CD14-positive monocyte (primary cell): ENCODE measurements around the gene CD69. TPM values are rescaled to one million over a fixed set of nuclear protein-coding genes. Genes with fewer than 3 reads are reported as not detected.

Source experiments
- DNase-seq, 3 donors: peaks; one replicate each; pipeline ENCODE4 v3.0.0-alpha.2; 2011 to 2022
- H2AFZ ChIP-seq: 2 replicates; pipeline ENCODE4 v1.6.0; 2012; ENCODE audit warnings: mild to moderate bottlenecking, low read depth, low read length, inconsistent platforms; ENCODE audit not compliant: insufficient read depth, poor library complexity, severe bottlenecking
- H3K27ac ChIP-seq, 2 donors: 1 replicate in 1 of 2; 2 replicates in 1 of 2; pipeline ENCODE4 v1.5.1; 2012 to 2013; ENCODE audit warnings: low read length in 2 of 2, control low read depth in 1 of 2, inconsistent platforms in 1 of 2, low read depth in 1 of 2, mild to moderate bottlenecking in 1 of 2
- H3K27me3 ChIP-seq, 2 donors: one replicate each; pipeline versions ENCODE4 v1.6.0 to v1.6.1; 2011 to 2013; ENCODE audit warnings: low read length in 2 of 2; ENCODE audit not compliant: control insufficient read depth in 2 of 2, insufficient read depth in 2 of 2
- H3K36me3 ChIP-seq, 2 donors: replicated peaks in 1 of 2; 1 replicate in 1 of 2; 2 replicates in 1 of 2; pipeline versions ENCODE4 v1.5.1 to v1.6.1; 2012 to 2013; ENCODE audit warnings: low read length in 2 of 2, control low read depth in 1 of 2, inconsistent platforms in 1 of 2, mild to moderate bottlenecking in 1 of 2; ENCODE audit not compliant: insufficient read depth in 2 of 2, control insufficient read depth in 1 of 2
- H3K4me1 ChIP-seq, 2 donors: 1 replicate in 1 of 2; 2 replicates in 1 of 2; pipeline versions ENCODE4 v1.5.1 to v1.6.1; 2012 to 2013; ENCODE audit warnings: low read length in 2 of 2, control low read depth in 1 of 2, inconsistent platforms in 1 of 2, mild to moderate bottlenecking in 1 of 2, moderate library complexity in 1 of 2; ENCODE audit not compliant: insufficient read depth in 2 of 2, control insufficient read depth in 1 of 2
- H3K4me2 ChIP-seq: replicated peaks from 2 replicates; pipeline ENCODE3; 2012; ENCODE audit warnings: low read length, moderate library complexity, mild to moderate bottlenecking; ENCODE audit not compliant: poor library complexity, severe bottlenecking; ENCODE audit errors: extremely low read depth
- H3K4me3 ChIP-seq, 3 experiments: fragments of 200-600 bp in 1 of 3; sonication (generic) in 1 of 3; replicated peaks in 1 of 3; 1 replicate in 2 of 3; 2 replicates in 1 of 3; pipeline ENCODE4 v1.5.1; 2011 to 2013; ENCODE audit warnings: low read length in 3 of 3, mild to moderate bottlenecking in 3 of 3, control low read depth in 2 of 3, low read depth in 2 of 3, inconsistent platforms in 1 of 3, moderate library complexity in 1 of 3
- H3K79me2 ChIP-seq: 2 replicates; pipeline ENCODE4 v1.6.0; 2012; ENCODE audit warnings: mild to moderate bottlenecking, control low read depth, inconsistent platforms, low read length, moderate library complexity; ENCODE audit not compliant: insufficient read depth
- H3K9ac ChIP-seq: 2 replicates; pipeline ENCODE4 v1.6.0; 2017; ENCODE audit warnings: low read length, mild to moderate bottlenecking; ENCODE audit not compliant: insufficient read depth, poor library complexity, severe bottlenecking
- H3K9me3 ChIP-seq, 2 donors: replicated peaks in 1 of 2; 1 replicate in 1 of 2; 2 replicates in 1 of 2; pipeline versions ENCODE4 v1.5.1 to v1.6.1; 2012 to 2013; ENCODE audit warnings: low read length in 2 of 2, control low read depth in 1 of 2; ENCODE audit not compliant: control insufficient read depth in 1 of 2, insufficient read depth in 1 of 2
- H4K20me1 ChIP-seq: 2 replicates; pipeline ENCODE4 v1.6.0; 2012; ENCODE audit warnings: mild to moderate bottlenecking, low read length, control low read depth, moderate library complexity; ENCODE audit not compliant: insufficient read depth
- H3K27ac Mint-ChIP-seq, 7 donors: one replicate each; pipeline ENCODE4 v1.8.0; 2020; ENCODE audit warnings: mild to moderate bottlenecking in 7 of 7, mixed read lengths in 7 of 7, moderate library complexity in 6 of 7, inconsistent platforms in 2 of 7
- H3K27me3 Mint-ChIP-seq, 3 donors: one replicate each; pipeline ENCODE4 v1.8.0; 2021 to 2022; ENCODE audit warnings: low read depth in 3 of 3, mild to moderate bottlenecking in 3 of 3, mixed read lengths in 3 of 3, moderate library complexity in 3 of 3, inconsistent platforms in 1 of 3
- H3K36me3 Mint-ChIP-seq, 2 donors: one replicate each; pipeline ENCODE4 v1.8.0; 2020; ENCODE audit warnings: mixed read lengths in 2 of 2, inconsistent platforms in 1 of 2, mild to moderate bottlenecking in 1 of 2
- H3K4me1 Mint-ChIP-seq: one replicate; pipeline ENCODE4 v1.8.0; 2020; ENCODE audit warnings: mild to moderate bottlenecking, mixed read lengths
- H3K4me3 Mint-ChIP-seq, 2 donors: one replicate each; pipeline ENCODE4 v1.8.0; 2020; ENCODE audit warnings: mild to moderate bottlenecking in 2 of 2, mixed read lengths in 2 of 2, moderate library complexity in 1 of 2
- H3K9me3 Mint-ChIP-seq, 7 donors: one replicate each; pipeline ENCODE4 v1.8.0; 2020 to 2022; ENCODE audit warnings: mixed read lengths in 7 of 7, mild to moderate bottlenecking in 6 of 7, moderate library complexity in 6 of 7, inconsistent platforms in 2 of 7
- CTCF ChIP-seq: fragments of 200-600 bp; IDR thresholded peaks from one replicate; pipeline ENCODE4 v1.8.0; 2022; ENCODE audit warnings: antibody characterized with exemption, mild to moderate bottlenecking
- WGBS: methylation state at CpG from one replicate; pipeline ENCODE4 v1.1.5; 2013; ENCODE audit warnings: missing lambda C conversion rate; ENCODE audit not compliant: insufficient coverage; 5-methylcytosine and 5-hydroxymethylcytosine counted together
- intact Hi-C, 2 donors: fragments of 100-400 bp; cut with micrococcal nuclease; formaldehyde crosslinking; loops; one replicate each; pipeline versions ENCODE4 v1.15.0 to v1.15.1; 2023
- polyA plus RNA-seq, 3 donors: library from polyadenylated mRNA; depleted of rRNA in 1 of 3; unstranded in 2 of 3; stranded (reverse) in 1 of 3; fragments of 300-500 nt in 2 of 3; fragments of >200 nt in 1 of 3; fragmentation: Illumina TruSeq in 2 of 3; gene quantifications; 1 replicate in 2 of 3; 2 replicates in 1 of 3; pipeline ENCODE4 v1.2.3, GENCODE V29; 2012 to 2021

The CD69 gene
- polyA plus RNA-seq, 3 donors = 5.8 to 12.4 (median 6.0) TPM

- no peaks in the 10 kb centered on the region for H3K27me3 ChIP-seq
- no peaks in the 10 kb centered on the region for H3K36me3 Mint-ChIP-seq
- TF ChIP-seq CTCF = no peak
- H3K4me3 ChIP-seq = no peak overlapping the region
- no peaks in the 10 kb centered on the region for H3K9me3 Mint-ChIP-seq
- WGBS = 100% methylated on average over 1 of the region's 5 CpGs
- no peak overlapping the region for H3K9ac ChIP-seq
- H3K27ac Mint-ChIP-seq = peak overlapping the region in 6 of 7 donors; percentile 16 to 89 (median 83)
- H3K79me2 ChIP-seq = no peaks in the 10 kb centered on the region
- no peak overlapping the region for H3K4me3 Mint-ChIP-seq
- no peaks in the 10 kb centered on the region for H3K9me3 ChIP-seq
- DNase-seq = no peak
- H3K27me3 Mint-ChIP-seq = peaks cover 4 to 6% (median 4%) of the 10 kb centered on the region in 3 donors
- H2AFZ ChIP-seq = no peak overlapping the region
- peaks cover 34 to 59% of the 10 kb centered on the region in 2 donors for H3K4me1 ChIP-seq
- H3K4me2 ChIP-seq = no peak overlapping the region
- H4K20me1 ChIP-seq = no peaks in the 10 kb centered on the region
- H3K27ac ChIP-seq = no peak overlapping the region
- intact Hi-C loops = no loop called here
- peaks cover 62% of the 10 kb centered on the region for H3K4me1 Mint-ChIP-seq
- H3K36me3 ChIP-seq = no peaks in the 10 kb centered on the region
Observed at GRCh38 chr12:9762369-9762768, 1.7 kb upstream of the CD69 start.

- H3K27ac Mint-ChIP-seq = peak overlapping the region; percentile 79 to 94 (median 86)
- H3K27me3 Mint-ChIP-seq = peaks cover 4 to 9% (median 5%) of the 10 kb centered on the region in 3 donors
- H3K79me2 ChIP-seq = no peaks in the 10 kb centered on the region
- no peaks in the 10 kb centered on the region for H4K20me1 ChIP-seq
- no peaks in the 10 kb centered on the region for H3K36me3 ChIP-seq
- intact Hi-C loops = no loop called here
- H3K9me3 Mint-ChIP-seq = no peaks in the 10 kb centered on the region
- H2AFZ ChIP-seq = no peak overlapping the region
- H3K9me3 ChIP-seq = no peaks in the 10 kb centered on the region
- peak overlapping the region in 1 of 2 donors; percentile 78 for H3K27ac ChIP-seq
- H3K27me3 ChIP-seq = no peaks in the 10 kb centered on the region
- peak overlapping the region; percentile 68 to 76 for H3K4me3 Mint-ChIP-seq
- TF ChIP-seq CTCF = no peak
- peaks cover 63% of the 10 kb centered on the region for H3K4me1 Mint-ChIP-seq
- peak in 2 of 3 donors; percentile 72 to 80 for DNase-seq
- 0% methylated on average over 2 of the region's 4 CpGs for WGBS
- H3K36me3 Mint-ChIP-seq = peaks cover 0 to 1% of the 10 kb centered on the region in 2 donors
- peak overlapping the region; percentile 66 for H3K4me2 ChIP-seq
- H3K4me1 ChIP-seq = peaks cover 34 to 59% of the 10 kb centered on the region in 2 donors
- H3K4me3 ChIP-seq = peak overlapping the region in 2 of 3 experiments; percentile 1 to 60
- peak overlapping the region; percentile 34 for H3K9ac ChIP-seq
Observed at GRCh38 chr12:9761419-9761781, 699 bp upstream of the CD69 start.
